Neural progenitor cell (in vitro differentiated cells): Measurements from ENCODE around the gene TUFT1. TPM values are rescaled to one million over a fixed set of nuclear protein-coding genes. Genes with fewer than 3 reads are reported as not detected.

Experiments used
- DNase-seq: peaks from one replicate; pipeline ENCODE4 v3.0.0-alpha.2; 2016; ENCODE audit warnings: low spot score
- H2AFZ ChIP-seq: fragments of 200-600 bp; sonication (generic); replicated peaks from 2 replicates; pipeline ENCODE4 v1.6.1; 2016; ENCODE audit warnings: antibody characterized with exemption
- H3F3A ChIP-seq: fragments of 200-600 bp; sonication (generic); 2 replicates; pipeline ENCODE4 v1.6.1; 2016; ENCODE audit warnings: antibody characterized with exemption, low read depth
- H3K27ac ChIP-seq: fragments of 200-600 bp; sonication (generic); 2 replicates; pipeline ENCODE4 v1.5.1; 2016; ENCODE audit warnings: mild to moderate bottlenecking
- H3K27me3 ChIP-seq: fragments of 200-600 bp; sonication (generic); 2 replicates; pipeline ENCODE4 v1.6.1; 2016; ENCODE audit warnings: mild to moderate bottlenecking, moderate library complexity
- H3K36me3 ChIP-seq: fragments of 200-600 bp; sonication (generic); 2 replicates; pipeline ENCODE4 v1.5.1; 2016
- H3K4me1 ChIP-seq: fragments of 200-600 bp; sonication (generic); 2 replicates; pipeline ENCODE4 v1.6.1; 2016; ENCODE audit warnings: mixed run types
- H3K4me2 ChIP-seq: fragments of 200-600 bp; sonication (generic); 2 replicates; pipeline ENCODE4 v1.6.1; 2016
- H3K4me3 ChIP-seq: fragments of 200-600 bp; sonication (generic); 2 replicates; pipeline ENCODE4 v1.5.1; 2016
- H3K79me2 ChIP-seq: fragments of 200-600 bp; sonication (generic); 2 replicates; pipeline ENCODE4 v1.6.1; 2016; ENCODE audit warnings: low read depth
- H3K9ac ChIP-seq: fragments of 200-600 bp; sonication (generic); 2 replicates; pipeline ENCODE4 v1.6.1; 2016
- H3K9me3 ChIP-seq: fragments of 200-600 bp; sonication (generic); 2 replicates; pipeline ENCODE4 v1.5.1; 2016; ENCODE audit warnings: low read depth
- H4K20me1 ChIP-seq: fragments of 200-600 bp; sonication (generic); 2 replicates; pipeline ENCODE4 v1.6.1; 2016; ENCODE audit warnings: low read depth
- H3K27ac Mint-ChIP-seq: 3 replicates; pipeline ENCODE4 v1.8.0; 2021; ENCODE audit warnings: mixed read lengths
- H3K27me3 Mint-ChIP-seq: 2 replicates; pipeline ENCODE4 v1.8.0; 2022; ENCODE audit warnings: low read depth, mild to moderate bottlenecking, inconsistent platforms, moderate library complexity, mixed read lengths; ENCODE audit not compliant: insufficient read depth
- H3K36me3 Mint-ChIP-seq: 3 replicates; pipeline ENCODE4 v1.8.0; 2021; ENCODE audit warnings: mixed read lengths
- H3K4me1 Mint-ChIP-seq: 3 replicates; pipeline ENCODE4 v1.8.0; 2021; ENCODE audit warnings: mixed read lengths
- H3K4me3 Mint-ChIP-seq: 3 replicates; pipeline ENCODE4 v1.8.0; 2021; ENCODE audit warnings: mild to moderate bottlenecking, moderate library complexity, mixed read lengths
- H3K9me3 Mint-ChIP-seq: 3 replicates; pipeline ENCODE4 v1.8.0; 2020; ENCODE audit warnings: mixed read lengths
- EZH2 ChIP-seq: fragments of 200-600 bp; sonication (generic); IDR thresholded peaks from 2 replicates; pipeline ENCODE4 v1.6.1; 2017; ENCODE audit warnings: antibody characterized with exemption, mild to moderate bottlenecking, moderate library complexity
- EZH2phosphoT487 ChIP-seq: fragments of 200-600 bp; sonication (generic); IDR thresholded peaks from 2 replicates; pipeline ENCODE4 v1.6.1; 2017; ENCODE audit warnings: antibody characterized with exemption
- total RNA-seq: library from RNA; depleted of rRNA; stranded (reverse); fragments of >200 nt; gene quantifications from 2 replicates; pipeline ENCODE4 v1.2.3, GENCODE V29; 2015; ENCODE audit warnings: low replicate concordance
- TF ChIP-seq, protein P1 (sequence below): fragments of 200-600 bp; sonication (generic); IDR thresholded peaks from 2 replicates; pipeline ENCODE4 v1.5.1; 2017; ENCODE audit warnings: antibody characterized with exemption, mild to moderate bottlenecking

TUFT1 gene
- total RNA-seq, 1 donor from 2014 or later: 9.3 TPM

DNA sequence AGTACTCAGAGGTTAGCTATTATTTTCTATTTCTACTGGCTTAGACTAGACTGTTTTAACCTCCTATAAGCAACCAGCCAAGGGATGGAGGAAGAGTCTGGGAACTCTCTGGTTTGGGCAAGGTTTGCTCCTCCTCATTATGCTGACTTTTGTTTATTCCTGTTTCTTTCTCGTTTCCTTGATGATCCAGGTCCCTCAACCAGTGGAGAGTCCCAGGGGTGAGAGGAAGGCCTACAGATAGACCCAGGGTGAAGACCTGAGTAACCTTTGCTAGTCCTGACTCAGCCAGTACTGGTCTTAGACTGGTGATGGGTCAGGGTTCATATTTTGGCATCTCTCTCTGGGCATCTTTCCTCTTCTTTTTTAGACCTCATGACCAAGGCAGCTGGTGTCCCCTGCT, 5.4 kb downstream of the TUFT1 start:
- no peak for DNase-seq
- Histone ChIP-seq H4K20me1 (peaks cover 12% of the 10 kb centered on the region), H3K4me3 (no peak overlapping the region), H3K4me1 (peaks cover 18% of the 10 kb centered on the region), H3K9me3 (no peaks in the 10 kb centered on the region), H3K27me3 (no peaks in the 10 kb centered on the region), H3K36me3 (no peaks in the 10 kb centered on the region), H3K9ac (no peak overlapping the region), H3K4me2 (no peak overlapping the region), H3K79me2 (peaks cover 24% of the 10 kb centered on the region), H3K27ac (no peak overlapping the region), H3F3A (peaks cover 25% of the 10 kb centered on the region), H2AFZ (no peak overlapping the region)
- peaks cover 4% of the 10 kb centered on the region for H3K27me3 Mint-ChIP-seq
- no peak overlapping the region for H3K4me3 Mint-ChIP-seq
- TF ChIP-seq EZH2phosphoT487: no peak
- TF ChIP-seq EZH2: no peak
- TF ChIP-seq, protein P1, sequence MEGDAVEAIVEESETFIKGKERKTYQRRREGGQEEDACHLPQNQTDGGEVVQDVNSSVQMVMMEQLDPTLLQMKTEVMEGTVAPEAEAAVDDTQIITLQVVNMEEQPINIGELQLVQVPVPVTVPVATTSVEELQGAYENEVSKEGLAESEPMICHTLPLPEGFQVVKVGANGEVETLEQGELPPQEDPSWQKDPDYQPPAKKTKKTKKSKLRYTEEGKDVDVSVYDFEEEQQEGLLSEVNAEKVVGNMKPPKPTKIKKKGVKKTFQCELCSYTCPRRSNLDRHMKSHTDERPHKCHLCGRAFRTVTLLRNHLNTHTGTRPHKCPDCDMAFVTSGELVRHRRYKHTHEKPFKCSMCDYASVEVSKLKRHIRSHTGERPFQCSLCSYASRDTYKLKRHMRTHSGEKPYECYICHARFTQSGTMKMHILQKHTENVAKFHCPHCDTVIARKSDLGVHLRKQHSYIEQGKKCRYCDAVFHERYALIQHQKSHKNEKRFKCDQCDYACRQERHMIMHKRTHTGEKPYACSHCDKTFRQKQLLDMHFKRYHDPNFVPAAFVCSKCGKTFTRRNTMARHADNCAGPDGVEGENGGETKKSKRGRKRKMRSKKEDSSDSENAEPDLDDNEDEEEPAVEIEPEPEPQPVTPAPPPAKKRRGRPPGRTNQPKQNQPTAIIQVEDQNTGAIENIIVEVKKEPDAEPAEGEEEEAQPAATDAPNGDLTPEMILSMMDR: no peak
- H3K9me3 Mint-ChIP-seq: no peaks in the 10 kb centered on the region
- H3K27ac Mint-ChIP-seq: no peak overlapping the region
- peaks cover 36% of the 10 kb centered on the region for H3K4me1 Mint-ChIP-seq
- H3K36me3 Mint-ChIP-seq: peaks cover 4% of the 10 kb centered on the region

GRCh38 chr1:151546011-151546925, 6.2 kb downstream of the TUFT1 start:
- Histone ChIP-seq H3K4me1 (peaks cover 18% of the 10 kb centered on the region), H2AFZ (no peak overlapping the region), H3K27me3 (no peaks in the 10 kb centered on the region), H3K9ac (no peak overlapping the region), H3K4me2 (no peak overlapping the region), H3K36me3 (no peaks in the 10 kb centered on the region), H3K4me3 (no peak overlapping the region), H3K9me3 (no peaks in the 10 kb centered on the region), H3K27ac (no peak overlapping the region), H3F3A (peaks cover 17% of the 10 kb centered on the region), H4K20me1 (peaks cover 7% of the 10 kb centered on the region), H3K79me2 (peaks cover 26% of the 10 kb centered on the region)
- Mint-ChIP-seq H3K4me1 (peaks cover 35% of the 10 kb centered on the region), H3K9me3 (no peaks in the 10 kb centered on the region), H3K27ac (peak overlapping the region; percentile 27), H3K4me3 (no peak overlapping the region), H3K27me3 (peaks cover 4% of the 10 kb centered on the region), H3K36me3 (peaks cover 4% of the 10 kb centered on the region)
- no peak for DNase-seq
- TF ChIP-seq, protein P1: no peak
- TF ChIP-seq EZH2: no peak

- H3K4me3 ChIP-seq: no peak overlapping the region
- Mint-ChIP-seq H3K9me3 (no peaks in the 10 kb centered on the region), H3K4me3 (no peak overlapping the region), H3K4me1 (peaks cover 27% of the 10 kb centered on the region), H3K27me3 (peaks cover 5% of the 10 kb centered on the region), H3K36me3 (peaks cover 4% of the 10 kb centered on the region), H3K27ac (peak overlapping the region; percentile 27)
- peak overlapping the region; percentile 26 for H3K4me2 ChIP-seq
- H4K20me1 ChIP-seq: no peaks in the 10 kb centered on the region
- H3F3A ChIP-seq: peaks cover 15% of the 10 kb centered on the region
- peaks cover 18% of the 10 kb centered on the region for H3K4me1 ChIP-seq
- H3K9me3 ChIP-seq: no peaks in the 10 kb centered on the region
- H3K9ac ChIP-seq: no peak overlapping the region
- no peaks in the 10 kb centered on the region for H3K27me3 ChIP-seq
- peak; percentile 65 for DNase-seq
- no peak for TF ChIP-seq EZH2phosphoT487
- TF ChIP-seq, protein P1: no peak
- TF ChIP-seq EZH2: no peak
- no peak overlapping the region for H2AFZ ChIP-seq
- H3K79me2 ChIP-seq: peaks cover 17% of the 10 kb centered on the region
- H3K36me3 ChIP-seq: no peaks in the 10 kb centered on the region
- peak overlapping the region; percentile 45 for H3K27ac ChIP-seq
These were observed 7.2 kb downstream of the TUFT1 start for GRCh38 chr1:151547119-151547899.
